ENCODE results near the gene AXDND1.
"Not testable (repeated sequence)": the region's sequence is repeated elsewhere in the genome, so short reads cannot be mapped to it uniquely, and the experiment has no call there.

The AXDND1 gene

DNA sequence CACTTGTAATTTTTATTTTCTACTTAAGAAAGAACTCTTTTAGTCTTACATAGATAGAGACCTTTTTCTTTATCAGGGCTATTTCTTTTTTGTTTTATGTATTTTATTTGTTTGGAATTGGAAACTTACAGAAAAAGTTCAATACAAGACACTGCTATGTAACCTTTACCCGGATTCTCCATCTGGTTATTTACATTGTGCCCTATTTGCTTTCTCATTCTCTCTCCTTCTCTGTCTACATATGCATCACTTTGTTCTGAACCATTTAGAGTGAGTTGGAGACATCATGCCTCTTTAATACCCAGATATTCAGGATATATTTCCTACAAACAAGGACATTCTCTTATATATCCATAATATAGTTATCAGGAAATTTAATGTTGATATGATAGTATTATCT lies 18.3 kb downstream of the AXDND1 start:
- ChIA-PET CTCF (interaction anchor here (0.6 kb wide), 1 partner anchor 322 kb away, joined by 4 read pairs; no protein-coding TSS in a partner anchor), POLR2A (ENCODE audit: low non-redundant PET) (no interaction called here)
- no peak for DNase-seq (ENCODE audit: low spot score)
- TF ChIP-seq, protein P1, sequence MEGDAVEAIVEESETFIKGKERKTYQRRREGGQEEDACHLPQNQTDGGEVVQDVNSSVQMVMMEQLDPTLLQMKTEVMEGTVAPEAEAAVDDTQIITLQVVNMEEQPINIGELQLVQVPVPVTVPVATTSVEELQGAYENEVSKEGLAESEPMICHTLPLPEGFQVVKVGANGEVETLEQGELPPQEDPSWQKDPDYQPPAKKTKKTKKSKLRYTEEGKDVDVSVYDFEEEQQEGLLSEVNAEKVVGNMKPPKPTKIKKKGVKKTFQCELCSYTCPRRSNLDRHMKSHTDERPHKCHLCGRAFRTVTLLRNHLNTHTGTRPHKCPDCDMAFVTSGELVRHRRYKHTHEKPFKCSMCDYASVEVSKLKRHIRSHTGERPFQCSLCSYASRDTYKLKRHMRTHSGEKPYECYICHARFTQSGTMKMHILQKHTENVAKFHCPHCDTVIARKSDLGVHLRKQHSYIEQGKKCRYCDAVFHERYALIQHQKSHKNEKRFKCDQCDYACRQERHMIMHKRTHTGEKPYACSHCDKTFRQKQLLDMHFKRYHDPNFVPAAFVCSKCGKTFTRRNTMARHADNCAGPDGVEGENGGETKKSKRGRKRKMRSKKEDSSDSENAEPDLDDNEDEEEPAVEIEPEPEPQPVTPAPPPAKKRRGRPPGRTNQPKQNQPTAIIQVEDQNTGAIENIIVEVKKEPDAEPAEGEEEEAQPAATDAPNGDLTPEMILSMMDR (conservative IDR thresholded peaks at IDR 0.05; ENCODE audit: low read depth): no peak
- no peak overlapping the region for H3K27ac ChIP-seq

DNA sequence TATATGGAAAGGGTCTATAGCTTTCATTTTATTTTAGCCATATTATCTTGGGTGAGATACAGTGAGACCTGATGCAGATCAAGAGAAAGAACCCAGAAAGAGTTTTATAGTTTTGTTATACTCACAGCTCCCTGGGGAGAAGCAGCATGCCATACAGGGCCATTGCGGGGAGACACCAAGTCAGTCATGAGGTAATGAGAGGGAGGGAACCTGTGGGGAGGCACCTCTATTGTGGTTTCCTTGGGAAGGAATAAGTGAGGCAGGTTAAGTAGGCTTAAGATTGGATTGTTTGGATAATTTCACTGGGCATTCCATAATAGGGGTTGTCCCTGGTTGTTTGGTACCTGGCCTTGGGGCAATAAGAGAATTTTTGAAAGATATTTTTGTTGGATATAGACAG lies 19.7 kb downstream of the AXDND1 start:
- TF ChIP-seq, protein P1 (conservative IDR thresholded peaks at IDR 0.05; ENCODE audit: low read depth): no peak
- DNase-seq (ENCODE audit: low spot score): no peak
- ChIA-PET POLR2A (ENCODE audit: low non-redundant PET) (no interaction called here), CTCF (no interaction called here)
- H3K27ac ChIP-seq: no peak overlapping the region

DNA sequence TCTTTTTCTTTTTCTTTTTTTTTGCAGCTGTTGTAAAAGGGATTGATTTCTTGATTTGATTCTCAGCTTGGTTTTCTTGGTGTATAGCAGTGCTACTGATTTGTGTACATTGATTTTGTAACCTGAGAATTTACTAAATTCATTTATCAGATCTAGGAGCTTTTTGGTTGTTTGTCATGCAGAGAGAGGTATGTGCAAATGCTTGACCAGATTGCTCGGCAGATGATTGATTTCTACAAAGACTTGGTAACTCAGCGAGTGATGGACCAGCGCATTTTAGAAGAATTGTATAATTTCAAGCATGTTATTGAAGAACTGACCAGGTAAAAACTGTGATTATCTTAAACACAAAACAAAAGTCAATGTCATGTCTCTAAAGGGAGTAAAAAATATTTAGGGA lies 27.9 kb downstream of the AXDND1 start:
- TF ChIP-seq, protein P1 (conservative IDR thresholded peaks at IDR 0.05; ENCODE audit: low read depth): no peak
- DNase-seq (ENCODE audit: low spot score): no peak
- CTCF ChIA-PET: no interaction called here
- POLR2A ChIA-PET (ENCODE audit: low non-redundant PET): no interaction called here
- no peak overlapping the region for H3K27ac ChIP-seq

DNA sequence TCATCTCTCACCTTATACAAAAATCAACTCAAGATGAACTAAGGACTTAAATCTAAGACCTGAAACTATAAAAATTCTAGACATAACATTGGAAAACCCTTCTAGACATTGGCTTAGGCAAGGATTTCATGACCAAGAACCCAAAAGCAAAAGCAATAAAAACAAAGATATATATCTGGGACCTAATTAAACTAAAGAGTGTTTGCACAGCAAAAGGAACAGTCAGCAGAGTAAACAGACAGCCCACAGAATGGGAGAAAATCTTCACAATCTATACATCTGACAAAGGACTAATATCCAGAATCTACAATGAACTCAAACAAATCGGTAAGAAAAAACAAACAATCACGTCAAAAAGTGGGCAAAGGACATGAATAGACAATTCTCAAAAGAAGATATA lies 33.6 kb downstream of the AXDND1 start:
- CTCF ChIA-PET; DNase-seq (ENCODE audit: low spot score); H3K27ac ChIP-seq; POLR2A ChIA-PET (ENCODE audit: low non-redundant PET): not testable (repeated sequence)

DNA sequence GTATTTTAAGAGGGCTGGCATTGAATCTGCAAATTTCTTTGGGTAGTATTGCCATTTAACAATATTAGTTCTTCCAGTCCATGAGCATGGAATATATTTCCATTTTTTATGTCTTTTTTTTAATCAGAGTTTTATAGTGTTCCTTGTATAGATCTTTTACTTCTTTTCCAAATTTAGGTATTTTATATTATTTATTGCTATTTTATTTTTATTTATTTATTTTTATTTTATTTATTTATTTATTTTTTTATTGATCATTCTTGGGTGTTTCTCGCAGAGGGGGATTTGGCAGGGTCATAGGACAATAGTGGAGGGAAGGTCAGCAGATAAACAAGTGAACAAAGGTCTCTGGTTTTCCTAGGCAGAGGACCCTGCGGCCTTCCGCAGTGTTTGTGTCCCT lies 52.0 kb downstream of the AXDND1 start:
- POLR2A ChIA-PET (ENCODE audit: low non-redundant PET); DNase-seq (ENCODE audit: low spot score); H3K27ac ChIP-seq; CTCF ChIA-PET: not testable (repeated sequence)

DNA sequence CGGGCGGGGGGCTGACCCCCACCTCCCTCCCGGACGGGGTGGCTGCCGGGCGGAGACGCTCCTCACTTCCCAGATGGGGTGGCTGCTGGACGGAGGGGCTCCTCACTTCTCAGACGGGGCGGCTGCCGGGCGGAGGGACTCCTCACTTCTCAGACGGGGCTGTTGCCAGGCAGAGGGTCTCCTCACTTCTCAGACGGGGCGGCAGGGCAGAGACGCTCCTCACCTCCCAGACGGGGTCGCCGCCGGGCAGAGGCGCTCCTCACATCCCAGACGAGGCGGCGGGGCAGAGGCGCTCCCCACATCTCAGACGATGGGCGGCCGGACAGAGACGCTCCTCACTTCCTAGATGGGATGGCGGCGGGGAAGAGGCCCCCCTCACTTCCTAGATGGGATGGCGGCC lies 52.9 kb downstream of the AXDND1 start:
- DNase-seq (ENCODE audit: low spot score); POLR2A ChIA-PET (ENCODE audit: low non-redundant PET): not testable (repeated sequence)

DNA sequence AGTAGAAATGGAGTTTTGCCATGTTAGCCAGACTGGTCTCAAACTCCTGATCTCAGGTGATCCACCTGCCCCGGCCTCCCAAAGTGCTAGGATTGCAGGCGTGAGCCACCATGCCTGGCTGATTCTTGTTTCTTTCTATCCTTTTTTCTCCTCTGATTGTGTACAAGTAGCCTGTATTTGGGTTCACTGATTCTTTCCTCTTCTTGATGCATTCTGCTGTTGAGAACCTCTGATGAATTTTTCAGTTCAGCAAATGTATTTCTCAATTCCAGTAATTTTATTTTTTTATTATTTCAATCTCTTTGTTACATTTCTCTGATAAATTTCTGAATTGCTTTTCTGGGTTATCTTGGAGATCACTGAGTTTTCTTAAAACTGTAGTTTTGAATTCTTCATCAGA lies 58.8 kb downstream of the AXDND1 start:
- TF ChIP-seq, protein P1 (conservative IDR thresholded peaks at IDR 0.05; ENCODE audit: low read depth): no peak
- CTCF ChIA-PET: interaction anchor here (0.8 kb wide), 1 partner anchor 13 kb away, joined by 3 read pairs; no protein-coding TSS in a partner anchor

More for the DNA sequence above, 52.9 kb downstream of the AXDND1 start:
- CTCF ChIA-PET, H3K27ac ChIP-seq: not testable (repeated sequence)

DNA sequence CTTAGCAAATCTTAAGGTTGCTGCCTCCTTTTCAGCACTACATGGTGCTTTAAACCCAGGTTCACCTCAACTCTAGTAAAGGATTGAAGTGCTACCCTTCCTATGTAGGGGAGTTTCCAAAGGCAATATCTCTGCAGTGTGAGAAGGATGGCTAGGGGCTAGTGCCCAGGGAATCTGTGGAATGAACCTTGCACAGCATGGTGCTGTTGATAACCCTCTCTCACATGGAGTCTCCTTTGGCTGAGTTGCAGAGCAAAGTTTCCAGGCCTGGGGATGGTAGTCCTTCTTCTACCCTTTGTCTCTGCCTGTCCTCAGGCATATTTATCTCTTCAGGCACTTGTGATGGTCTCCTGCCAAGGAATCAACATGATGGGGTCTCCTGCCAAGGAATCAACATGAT lies 59.4 kb downstream of the AXDND1 start:
- TF ChIP-seq, protein P1 (conservative IDR thresholded peaks at IDR 0.05; ENCODE audit: low read depth): no peak
- H3K27ac ChIP-seq: no peak overlapping the region
- ChIA-PET POLR2A (ENCODE audit: low non-redundant PET) (no interaction called here), CTCF (interaction anchor here (0.8 kb wide), 1 partner anchor 14 kb away, joined by 3 read pairs; no protein-coding TSS in a partner anchor)
- no peak for DNase-seq (ENCODE audit: low spot score)

More for the DNA sequence above, 58.8 kb downstream of the AXDND1 start:
- POLR2A ChIA-PET (ENCODE audit: low non-redundant PET): no interaction called here
- no peak for DNase-seq (ENCODE audit: low spot score)
- no peak overlapping the region for H3K27ac ChIP-seq
